K562 treated with DMSO at 1 percent for 12 hours (cell line): Measurements from ENCODE around the gene LYZ. TPM values are rescaled to one million over a fixed set of nuclear protein-coding genes. Genes with fewer than 3 reads are reported as not detected.

ENCODE experiments used
- total RNA-seq: library from RNA; unstranded; fragments of 300-600 nt; gene quantifications from 2 replicates; pipeline ENCODE4 v1.2.3, GENCODE V29; 2022; ENCODE audit not compliant: insufficient read depth

Gene LYZ
- total RNA-seq, result 26.6 and 39.2 TPM in 2 replicates

DNA sequence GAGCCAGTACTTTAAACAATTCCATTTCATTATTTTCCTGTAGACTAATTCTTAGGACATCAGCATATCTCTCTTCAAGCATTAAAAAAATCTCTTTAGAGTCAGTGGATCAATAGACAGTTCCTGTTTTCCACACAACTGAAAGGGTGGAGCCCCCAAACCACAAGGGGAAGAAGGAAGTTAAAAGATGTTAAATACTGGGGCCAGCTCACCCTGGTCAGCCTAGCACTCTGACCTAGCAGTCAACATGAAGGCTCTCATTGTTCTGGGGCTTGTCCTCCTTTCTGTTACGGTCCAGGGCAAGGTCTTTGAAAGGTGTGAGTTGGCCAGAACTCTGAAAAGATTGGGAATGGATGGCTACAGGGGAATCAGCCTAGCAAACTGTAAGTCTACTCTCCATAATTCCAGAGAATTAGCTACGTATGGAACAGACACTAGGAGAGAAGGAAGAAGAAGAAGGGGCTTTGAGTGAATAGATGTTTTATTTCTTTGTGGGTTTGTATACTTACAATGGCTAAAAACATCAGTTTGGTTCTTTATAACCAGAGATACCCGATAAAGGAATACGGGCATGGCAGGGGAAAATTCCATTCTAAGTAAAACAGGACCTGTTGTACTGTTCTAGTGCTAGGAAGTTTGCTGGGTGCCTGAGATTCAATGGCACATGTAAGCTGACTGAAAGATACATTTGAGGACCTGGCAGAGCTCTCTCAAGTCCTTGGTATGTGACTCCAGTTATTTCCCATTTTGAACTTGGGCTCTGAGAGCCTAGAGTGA lies at the start of gene LYZ:
LYZ (plus strand) TSS at position 220 of the 777 bp plus-strand sequence; CDS start at position 248, 28 bp downstream.

DNA sequence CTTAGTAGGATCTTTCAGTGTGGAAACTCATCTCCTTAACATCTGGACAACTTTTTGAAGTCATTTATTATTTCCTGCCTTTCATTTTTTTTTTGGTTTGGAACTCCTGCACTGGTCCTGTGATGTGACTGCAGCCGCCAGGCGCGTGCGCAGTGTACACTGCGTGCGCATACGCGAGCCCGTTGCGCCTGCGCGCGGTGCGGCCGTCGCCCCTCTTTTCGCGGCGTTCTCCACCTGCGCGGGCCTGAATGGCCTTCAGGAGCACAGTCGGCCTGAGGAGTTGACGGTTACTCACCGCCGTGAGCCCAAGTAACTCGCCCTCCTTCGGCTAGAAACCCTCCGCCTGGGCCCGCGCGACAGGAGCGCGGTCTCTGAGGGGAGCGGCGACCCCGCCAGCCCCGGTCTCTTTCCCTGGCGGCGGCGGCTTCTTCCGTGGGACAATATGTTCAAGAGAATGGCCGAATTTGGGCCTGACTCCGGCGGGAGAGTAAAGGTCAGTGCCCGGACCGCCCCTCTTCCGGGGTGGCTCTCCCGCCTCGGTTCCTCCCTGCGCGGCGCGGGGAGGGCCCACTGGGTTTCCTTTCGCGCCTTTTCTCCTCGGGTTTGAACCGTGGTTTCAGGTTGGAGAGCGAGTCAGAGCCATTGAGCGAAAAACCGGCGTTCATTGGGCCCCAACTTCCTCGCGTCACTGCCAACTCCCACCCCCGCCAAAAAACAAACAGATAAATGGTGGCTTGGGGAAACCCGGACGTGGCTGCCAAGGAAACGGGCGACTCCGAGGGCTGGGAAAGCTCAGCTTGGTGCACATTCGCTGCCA lies 11.6 kb downstream of the LYZ start, which contains the start of gene YEATS4:
YEATS4 (plus strand) TSS at position 213 of the 817 bp plus-strand sequence; CDS start at position 443, 230 bp downstream.

Other genes with a start within 250 kb of the LYZ start
- 40.3 and 67.1 TPM in 2 replicates for gene CPSF6, start 108.8 kb upstream of the LYZ start, total RNA-seq
- 32.5 and 45.4 TPM in 2 replicates for gene YEATS4, start 11.4 kb downstream of the LYZ start, total RNA-seq
- 1.6 and 5.9 TPM in 2 replicates for gene FRS2, start 122.0 kb downstream of the LYZ start, total RNA-seq
- gene CCT2, start 237.1 kb downstream of the LYZ start, total RNA-seq, result 170 and 192 TPM in 2 replicates